Ovary (tissue), 3 donors: ENCODE data around the gene HDDC3.

Source experiments
- POLR2A ChIP-seq: fragments of 450-650 bp; IDR thresholded peaks from one replicate; pipeline ENCODE4 v1.6.1; 2017; ENCODE audit warnings: antibody characterized with exemption, mild to moderate bottlenecking, moderate library complexity
- TF ChIP-seq, protein P1 (sequence below), 3 donors: fragments of 450-650 bp in 2 of 3; fragments of 200-600 bp in 1 of 3; IDR thresholded peaks; one replicate each; pipeline versions ENCODE4 v1.5.1 to v1.8.0; 2016 to 2022; ENCODE audit warnings: antibody characterized with exemption in 3 of 3, mild to moderate bottlenecking in 1 of 3
- donor health status: DM: no; HTN: no; CAD: no.

DNA sequence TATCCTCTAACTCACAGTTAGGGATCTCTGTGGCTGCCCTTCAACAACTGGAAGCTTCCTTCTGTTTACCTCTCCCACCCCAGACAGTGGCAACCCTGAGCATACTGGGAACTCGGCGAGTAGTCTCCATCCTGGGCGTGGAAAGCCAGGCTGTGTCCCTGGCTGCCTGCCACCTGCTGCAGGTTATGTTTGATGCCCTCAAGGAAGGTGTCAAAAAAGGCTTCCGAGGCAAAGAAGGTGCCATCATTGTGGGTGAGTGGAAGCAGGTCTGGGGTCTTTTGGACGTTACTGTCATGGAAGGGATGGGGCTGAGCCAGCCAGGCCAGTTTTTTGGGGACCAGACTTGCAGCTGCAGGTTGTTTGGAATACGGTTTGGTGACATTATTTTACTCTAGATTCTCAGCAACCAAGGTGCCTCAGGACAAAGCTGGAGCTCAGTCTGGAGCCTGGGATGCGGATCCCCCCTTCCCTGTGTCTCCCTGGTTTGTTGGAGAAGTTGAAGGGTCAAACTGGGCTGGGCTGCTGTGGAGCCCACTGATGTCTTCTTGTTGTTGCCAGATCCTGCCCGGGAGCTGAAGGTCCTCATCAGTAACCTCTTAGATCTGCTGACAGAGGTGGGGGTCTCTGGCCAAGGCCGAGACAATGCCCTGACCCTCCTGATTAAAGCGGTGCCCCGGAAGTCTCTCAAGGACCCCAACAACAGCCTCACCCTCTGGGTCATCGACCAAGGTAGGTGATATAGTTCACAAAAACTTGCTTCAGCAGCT is 10.2 kb upstream of the HDDC3 start:
- TF ChIP-seq, protein P1, sequence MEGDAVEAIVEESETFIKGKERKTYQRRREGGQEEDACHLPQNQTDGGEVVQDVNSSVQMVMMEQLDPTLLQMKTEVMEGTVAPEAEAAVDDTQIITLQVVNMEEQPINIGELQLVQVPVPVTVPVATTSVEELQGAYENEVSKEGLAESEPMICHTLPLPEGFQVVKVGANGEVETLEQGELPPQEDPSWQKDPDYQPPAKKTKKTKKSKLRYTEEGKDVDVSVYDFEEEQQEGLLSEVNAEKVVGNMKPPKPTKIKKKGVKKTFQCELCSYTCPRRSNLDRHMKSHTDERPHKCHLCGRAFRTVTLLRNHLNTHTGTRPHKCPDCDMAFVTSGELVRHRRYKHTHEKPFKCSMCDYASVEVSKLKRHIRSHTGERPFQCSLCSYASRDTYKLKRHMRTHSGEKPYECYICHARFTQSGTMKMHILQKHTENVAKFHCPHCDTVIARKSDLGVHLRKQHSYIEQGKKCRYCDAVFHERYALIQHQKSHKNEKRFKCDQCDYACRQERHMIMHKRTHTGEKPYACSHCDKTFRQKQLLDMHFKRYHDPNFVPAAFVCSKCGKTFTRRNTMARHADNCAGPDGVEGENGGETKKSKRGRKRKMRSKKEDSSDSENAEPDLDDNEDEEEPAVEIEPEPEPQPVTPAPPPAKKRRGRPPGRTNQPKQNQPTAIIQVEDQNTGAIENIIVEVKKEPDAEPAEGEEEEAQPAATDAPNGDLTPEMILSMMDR (IDR thresholded peaks at IDR 0.05) = no peak
- no peak for TF ChIP-seq POLR2A
